ENCODE results near the gene TESMIN. TPM values are rescaled to one million over a fixed set of nuclear protein-coding genes. Genes with fewer than 3 reads are reported as not detected.

The TESMIN gene
- total RNA-seq, 1 experiment from 2014 or later: 8.9 TPM

- in situ Hi-C loops (cut with HindIII; ENCODE audit: low pct_unique_long_range_greater_than_20kb, low sequenced_read_pairs): no loop called here
- no peak for DNase-seq (ENCODE audit: low read depth)
These were observed 77.9 kb downstream of the TESMIN start for GRCh38 chr11:68673306-68673945.

GRCh38 chr11:68670208-68670992 is 80.9 kb downstream of the TESMIN start:
- in situ Hi-C loops (cut with HindIII; ENCODE audit: low pct_unique_long_range_greater_than_20kb, low sequenced_read_pairs): no loop called here

GRCh38 chr11:68669301-68670090 is 81.8 kb downstream of the TESMIN start:
- no peak for DNase-seq (ENCODE audit: low read depth)
- in situ Hi-C loops (cut with HindIII; ENCODE audit: low pct_unique_long_range_greater_than_20kb, low sequenced_read_pairs): no loop called here

More at GRCh38 chr11:68670208-68670992, 80.9 kb downstream of the TESMIN start:
- DNase-seq (ENCODE audit: low read depth): no peak

GRCh38 chr11:68667511-68668500 is 83.5 kb downstream of the TESMIN start:
- no peak for DNase-seq (ENCODE audit: low read depth)
- in situ Hi-C loops (cut with HindIII; ENCODE audit: low pct_unique_long_range_greater_than_20kb, low sequenced_read_pairs): no loop called here

GRCh38 chr11:68666849-68667248 is 84.5 kb downstream of the TESMIN start:
- in situ Hi-C loops (cut with HindIII; ENCODE audit: low pct_unique_long_range_greater_than_20kb, low sequenced_read_pairs): no loop called here
- DNase-seq (ENCODE audit: low read depth): no peak

- DNase-seq (ENCODE audit: low read depth): no peak
- in situ Hi-C loops (cut with HindIII; ENCODE audit: low pct_unique_long_range_greater_than_20kb, low sequenced_read_pairs): no loop called here
These were observed 85.9 kb downstream of the TESMIN start for GRCh38 chr11:68665436-68665835.

- DNase-seq (ENCODE audit: low read depth): no peak
- in situ Hi-C loops (cut with HindIII; ENCODE audit: low pct_unique_long_range_greater_than_20kb, low sequenced_read_pairs): no loop called here
These were observed 86.4 kb downstream of the TESMIN start for GRCh38 chr11:68664906-68665305.

GRCh38 chr11:68664141-68664540 is 87.2 kb downstream of the TESMIN start:
- in situ Hi-C loops (cut with HindIII; ENCODE audit: low pct_unique_long_range_greater_than_20kb, low sequenced_read_pairs): no loop called here
- DNase-seq (ENCODE audit: low read depth): no peak

GRCh38 chr11:68663482-68664010 is 87.8 kb downstream of the TESMIN start:
- no peak for DNase-seq (ENCODE audit: low read depth)
- in situ Hi-C loops (cut with HindIII; ENCODE audit: low pct_unique_long_range_greater_than_20kb, low sequenced_read_pairs): no loop called here

- no peak for DNase-seq (ENCODE audit: low read depth)
- in situ Hi-C loops (cut with HindIII; ENCODE audit: low pct_unique_long_range_greater_than_20kb, low sequenced_read_pairs): no loop called here
These were observed 89.4 kb downstream of the TESMIN start for GRCh38 chr11:68661697-68662603.

- DNase-seq (ENCODE audit: low read depth): no peak
These were observed 90.3 kb downstream of the TESMIN start for GRCh38 chr11:68661014-68661413.

GRCh38 chr11:68660066-68660810 is 91.1 kb downstream of the TESMIN start:
- in situ Hi-C loops (cut with HindIII; ENCODE audit: low pct_unique_long_range_greater_than_20kb, low sequenced_read_pairs): no loop called here
- no peak for DNase-seq (ENCODE audit: low read depth)

More at GRCh38 chr11:68661014-68661413, 90.3 kb downstream of the TESMIN start:
- in situ Hi-C loops (cut with HindIII; ENCODE audit: low pct_unique_long_range_greater_than_20kb, low sequenced_read_pairs): no loop called here

- no peak for DNase-seq (ENCODE audit: low read depth)
- in situ Hi-C loops (cut with HindIII; ENCODE audit: low pct_unique_long_range_greater_than_20kb, low sequenced_read_pairs): no loop called here
These were observed 92.0 kb downstream of the TESMIN start for GRCh38 chr11:68659158-68659921.

- in situ Hi-C loops (cut with HindIII; ENCODE audit: low pct_unique_long_range_greater_than_20kb, low sequenced_read_pairs): no loop called here
- DNase-seq (ENCODE audit: low read depth): no peak
These were observed 92.7 kb downstream of the TESMIN start for GRCh38 chr11:68658661-68659060.

- in situ Hi-C loops (cut with HindIII; ENCODE audit: low pct_unique_long_range_greater_than_20kb, low sequenced_read_pairs): no loop called here
- DNase-seq (ENCODE audit: low read depth): no peak
These were observed 93.2 kb downstream of the TESMIN start for GRCh38 chr11:68658097-68658496.

All from Caki2 (cell line).